Activated T-helper 1 cell treated with anti-CD3 and anti-CD28 coated beads, Interleukin-2, amount 50 U/mL, for 16 hours (primary cell): ENCODE results near the gene ZAP70.

ENCODE experiments used
- DNase-seq, 2 donors: peaks; one replicate each; pipeline ENCODE4 v3.0.0-alpha.2; 2020; ENCODE audit warnings: low read depth in 1 of 2, low spot score in 1 of 2

Gene ZAP70

GRCh38 chr2:97732436-97733340, 19.3 kb downstream of the ZAP70 start:
- DNase-seq: no peak

- DNase-seq: no peak
These were observed 20.1 kb downstream of the ZAP70 start for GRCh38 chr2:97733341-97734035.

GRCh38 chr2:97734061-97735051, 21.0 kb downstream of the ZAP70 start:
- DNase-seq: no peak

GRCh38 chr2:97735161-97735561, 21.8 kb downstream of the ZAP70 start:
- no peak for DNase-seq

- DNase-seq: no peak
These were observed 22.8 kb downstream of the ZAP70 start for GRCh38 chr2:97736185-97736584.

- DNase-seq: no peak
These were observed 23.4 kb downstream of the ZAP70 start for GRCh38 chr2:97736608-97737330.

GRCh38 chr2:97737421-97738178, 24.2 kb downstream of the ZAP70 start:
- DNase-seq: no peak

GRCh38 chr2:97738179-97739019, 25.0 kb downstream of the ZAP70 start:
- DNase-seq: no peak

- no peak for DNase-seq
These were observed 25.9 kb downstream of the ZAP70 start for GRCh38 chr2:97739020-97739892.

- DNase-seq: no peak
These were observed 26.5 kb downstream of the ZAP70 start for GRCh38 chr2:97739893-97740245.

- DNase-seq: no peak
These were observed 27.3 kb downstream of the ZAP70 start for GRCh38 chr2:97740590-97741182.

GRCh38 chr2:97741251-97741650, 27.9 kb downstream of the ZAP70 start:
- DNase-seq: no peak

- no peak for DNase-seq
These were observed 28.3 kb downstream of the ZAP70 start for GRCh38 chr2:97741686-97742085.

GRCh38 chr2:97742381-97742847, 29.0 kb downstream of the ZAP70 start:
- no peak for DNase-seq

- no peak for DNase-seq
These were observed 30.5 kb downstream of the ZAP70 start for GRCh38 chr2:97743913-97744312.

GRCh38 chr2:97745474-97746174, 32.2 kb downstream of the ZAP70 start:
- DNase-seq: peak in 1 of 2 donors; percentile 31

GRCh38 chr2:97747285-97747684, 33.9 kb downstream of the ZAP70 start:
- DNase-seq: no peak
